ENCODE results near the gene ZNF423.

DNA sequence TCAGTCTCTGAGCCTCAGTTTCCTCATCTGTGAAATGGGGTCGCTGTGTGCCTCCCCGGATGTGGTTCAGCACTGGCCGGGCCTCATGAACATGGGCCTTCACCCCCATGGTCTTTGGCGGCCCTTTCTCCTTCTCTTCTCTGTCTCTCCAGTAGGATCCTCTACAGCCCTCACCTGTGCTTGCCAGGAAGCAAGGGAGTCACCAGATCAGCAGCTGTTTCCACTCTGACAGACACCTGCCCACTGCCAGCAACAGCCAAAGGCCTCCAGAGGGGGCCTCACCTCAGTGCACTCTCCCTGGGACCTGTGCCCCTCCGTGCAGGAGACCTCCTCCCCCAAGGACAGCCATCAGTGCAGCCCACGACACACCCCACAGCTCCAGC, 392.9 kb downstream of the ZNF423 start:
- TF ChIP-seq, protein P1, sequence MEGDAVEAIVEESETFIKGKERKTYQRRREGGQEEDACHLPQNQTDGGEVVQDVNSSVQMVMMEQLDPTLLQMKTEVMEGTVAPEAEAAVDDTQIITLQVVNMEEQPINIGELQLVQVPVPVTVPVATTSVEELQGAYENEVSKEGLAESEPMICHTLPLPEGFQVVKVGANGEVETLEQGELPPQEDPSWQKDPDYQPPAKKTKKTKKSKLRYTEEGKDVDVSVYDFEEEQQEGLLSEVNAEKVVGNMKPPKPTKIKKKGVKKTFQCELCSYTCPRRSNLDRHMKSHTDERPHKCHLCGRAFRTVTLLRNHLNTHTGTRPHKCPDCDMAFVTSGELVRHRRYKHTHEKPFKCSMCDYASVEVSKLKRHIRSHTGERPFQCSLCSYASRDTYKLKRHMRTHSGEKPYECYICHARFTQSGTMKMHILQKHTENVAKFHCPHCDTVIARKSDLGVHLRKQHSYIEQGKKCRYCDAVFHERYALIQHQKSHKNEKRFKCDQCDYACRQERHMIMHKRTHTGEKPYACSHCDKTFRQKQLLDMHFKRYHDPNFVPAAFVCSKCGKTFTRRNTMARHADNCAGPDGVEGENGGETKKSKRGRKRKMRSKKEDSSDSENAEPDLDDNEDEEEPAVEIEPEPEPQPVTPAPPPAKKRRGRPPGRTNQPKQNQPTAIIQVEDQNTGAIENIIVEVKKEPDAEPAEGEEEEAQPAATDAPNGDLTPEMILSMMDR (IDR thresholded peaks at IDR 0.05): no peak
- TF ChIP-seq MAX (IDR thresholded peaks at IDR 0.05; ENCODE audit: low read depth): no peak
- no peak for TF ChIP-seq FOSL2 (IDR thresholded peaks at IDR 0.05; ENCODE audit: borderline replicate concordance, low read depth)
- TF ChIP-seq, protein P2, sequence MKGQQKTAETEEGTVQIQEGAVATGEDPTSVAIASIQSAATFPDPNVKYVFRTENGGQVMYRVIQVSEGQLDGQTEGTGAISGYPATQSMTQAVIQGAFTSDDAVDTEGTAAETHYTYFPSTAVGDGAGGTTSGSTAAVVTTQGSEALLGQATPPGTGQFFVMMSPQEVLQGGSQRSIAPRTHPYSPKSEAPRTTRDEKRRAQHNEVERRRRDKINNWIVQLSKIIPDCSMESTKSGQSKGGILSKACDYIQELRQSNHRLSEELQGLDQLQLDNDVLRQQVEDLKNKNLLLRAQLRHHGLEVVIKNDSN (IDR thresholded peaks at IDR 0.05; ENCODE audit: borderline replicate concordance, low read depth): no peak
- no peak for TF ChIP-seq EP300 (IDR thresholded peaks at IDR 0.05; ENCODE audit: borderline replicate concordance in 1 of 2, low read depth in 1 of 2, low read length in 1 of 2)
- no peak for TF ChIP-seq TAF1 (IDR thresholded peaks at IDR 0.05; ENCODE audit: borderline replicate concordance, low read depth, low read length)
- no peak for TF ChIP-seq POLR2AphosphoS5 (IDR thresholded peaks at IDR 0.05; ENCODE audit: low read depth, low read length)
- no peak for TF ChIP-seq EZH2phosphoT487 (IDR thresholded peaks at IDR 0.05; ENCODE audit: borderline replicate concordance, low read depth)
- TF ChIP-seq NFIC (IDR thresholded peaks at IDR 0.05; ENCODE audit: borderline replicate concordance): no peak
- no peak for TF ChIP-seq YY1 (IDR thresholded peaks at IDR 0.05; ENCODE audit: low read depth)
